ENCODE measurements around the gene SMOC1.

DNA sequence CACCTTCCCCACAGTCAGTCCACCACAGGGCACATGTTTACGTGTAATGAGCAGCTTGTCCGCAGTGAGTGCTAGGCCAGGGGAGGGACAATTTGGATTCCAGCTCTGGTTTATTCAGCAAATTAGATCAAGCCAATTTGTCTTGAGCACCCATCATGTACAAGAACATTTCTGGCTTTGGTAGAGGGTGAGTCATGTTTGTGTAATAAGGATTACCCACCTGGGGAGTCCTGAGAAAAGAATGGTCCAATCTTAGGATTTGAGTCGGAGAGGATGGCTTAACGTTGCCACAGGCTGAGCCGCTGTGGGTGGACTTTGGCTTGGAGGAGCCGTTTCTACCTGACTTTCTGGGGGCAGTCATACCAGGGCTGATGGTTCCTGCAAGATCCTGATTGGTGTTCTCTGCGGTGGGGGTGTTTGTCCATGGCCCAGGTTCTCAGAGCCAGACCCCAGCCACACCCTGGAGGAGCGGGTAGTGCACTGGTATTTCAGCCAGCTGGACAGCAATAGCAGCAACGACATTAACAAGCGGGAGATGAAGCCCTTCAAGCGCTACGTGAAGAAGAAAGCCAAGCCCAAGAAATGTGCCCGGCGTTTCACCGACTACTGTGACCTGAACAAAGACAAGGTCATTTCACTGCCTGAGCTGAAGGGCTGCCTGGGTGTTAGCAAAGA is 143.7 kb downstream of the SMOC1 start:
- TF ChIP-seq, protein P1, sequence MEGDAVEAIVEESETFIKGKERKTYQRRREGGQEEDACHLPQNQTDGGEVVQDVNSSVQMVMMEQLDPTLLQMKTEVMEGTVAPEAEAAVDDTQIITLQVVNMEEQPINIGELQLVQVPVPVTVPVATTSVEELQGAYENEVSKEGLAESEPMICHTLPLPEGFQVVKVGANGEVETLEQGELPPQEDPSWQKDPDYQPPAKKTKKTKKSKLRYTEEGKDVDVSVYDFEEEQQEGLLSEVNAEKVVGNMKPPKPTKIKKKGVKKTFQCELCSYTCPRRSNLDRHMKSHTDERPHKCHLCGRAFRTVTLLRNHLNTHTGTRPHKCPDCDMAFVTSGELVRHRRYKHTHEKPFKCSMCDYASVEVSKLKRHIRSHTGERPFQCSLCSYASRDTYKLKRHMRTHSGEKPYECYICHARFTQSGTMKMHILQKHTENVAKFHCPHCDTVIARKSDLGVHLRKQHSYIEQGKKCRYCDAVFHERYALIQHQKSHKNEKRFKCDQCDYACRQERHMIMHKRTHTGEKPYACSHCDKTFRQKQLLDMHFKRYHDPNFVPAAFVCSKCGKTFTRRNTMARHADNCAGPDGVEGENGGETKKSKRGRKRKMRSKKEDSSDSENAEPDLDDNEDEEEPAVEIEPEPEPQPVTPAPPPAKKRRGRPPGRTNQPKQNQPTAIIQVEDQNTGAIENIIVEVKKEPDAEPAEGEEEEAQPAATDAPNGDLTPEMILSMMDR (IDR thresholded peaks at IDR 0.05; ENCODE audit: borderline replicate concordance, extremely low read depth, low read length, poor library complexity, severe bottlenecking) = no peak
- TF ChIP-seq EZH2 (IDR thresholded peaks at IDR 0.05; ENCODE audit: borderline replicate concordance, low read depth, low read length, severe bottlenecking) = no peak
